Pons (tissue), 1 donor: Measurements from ENCODE around the gene PPP2R3B.
A peak's percentile ranks its signal among the peaks of the same experiment; 100 is the strongest.
"Not testable (repeated sequence)": the region's sequence is repeated elsewhere in the genome, so short reads cannot be mapped to it uniquely, and the experiment has no call there.

Experiments used
- DNase-seq: peaks from one replicate; pipeline ENCODE4 v3.0.0-alpha.2; 2016; ENCODE audit warnings: low spot score

Gene PPP2R3B, protein sequence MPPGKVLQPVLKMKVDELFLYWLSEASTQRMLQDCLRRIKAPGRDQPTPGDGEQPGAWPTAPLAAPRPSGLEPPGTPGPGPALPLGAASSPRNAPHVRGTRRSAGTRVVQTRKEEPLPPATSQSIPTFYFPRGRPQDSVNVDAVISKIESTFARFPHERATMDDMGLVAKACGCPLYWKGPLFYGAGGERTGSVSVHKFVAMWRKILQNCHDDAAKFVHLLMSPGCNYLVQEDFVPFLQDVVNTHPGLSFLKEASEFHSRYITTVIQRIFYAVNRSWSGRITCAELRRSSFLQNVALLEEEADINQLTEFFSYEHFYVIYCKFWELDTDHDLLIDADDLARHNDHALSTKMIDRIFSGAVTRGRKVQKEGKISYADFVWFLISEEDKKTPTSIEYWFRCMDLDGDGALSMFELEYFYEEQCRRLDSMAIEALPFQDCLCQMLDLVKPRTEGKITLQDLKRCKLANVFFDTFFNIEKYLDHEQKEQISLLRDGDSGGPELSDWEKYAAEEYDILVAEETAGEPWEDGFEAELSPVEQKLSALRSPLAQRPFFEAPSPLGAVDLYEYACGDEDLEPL

DNA sequence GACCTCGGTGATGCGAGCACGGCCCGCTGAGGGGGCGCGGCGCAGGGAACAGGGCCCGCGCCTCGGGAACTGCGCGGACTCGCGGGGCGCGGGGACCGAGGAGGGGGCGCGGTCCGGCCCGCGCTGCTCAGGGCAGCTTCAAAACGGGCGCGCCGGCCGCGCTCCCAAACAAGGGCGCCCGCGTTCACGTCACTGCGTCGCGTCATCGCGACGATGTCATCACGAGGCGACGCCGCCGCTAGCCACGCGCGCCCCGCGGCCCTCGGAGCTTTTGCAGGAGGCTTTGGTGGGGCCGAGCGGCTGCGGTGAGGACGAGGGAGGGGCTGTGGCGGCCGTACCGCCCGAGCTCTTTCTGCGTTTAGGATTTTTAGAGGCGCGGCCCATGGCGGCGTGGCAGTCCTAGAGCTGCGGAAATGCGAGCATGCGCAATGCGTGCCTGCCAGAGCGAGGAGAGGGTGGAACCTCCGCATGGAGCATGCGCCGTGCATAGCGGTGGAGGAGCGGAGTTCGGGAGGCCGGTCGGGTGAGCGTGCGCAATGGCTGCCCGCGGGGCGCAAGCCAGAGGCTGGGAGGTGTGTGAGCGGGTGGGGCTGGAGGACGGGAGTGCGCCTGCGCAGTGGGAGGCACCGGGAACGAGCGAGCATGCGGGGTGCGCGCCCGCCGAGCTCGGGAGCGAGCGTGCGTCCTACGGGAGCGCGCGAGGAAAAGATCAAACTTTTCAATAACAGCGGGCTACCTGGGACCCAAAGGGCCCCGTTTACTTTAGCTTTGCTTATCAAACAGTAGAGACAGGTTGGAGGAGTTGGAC lies at the start of gene PPP2R3B:
PPP2R3B (minus strand) TSS at position 140 of the 808 bp plus-strand sequence. CDS start 216 bp downstream, outside the sequence.
- peak; percentile 97 for DNase-seq

DNA sequence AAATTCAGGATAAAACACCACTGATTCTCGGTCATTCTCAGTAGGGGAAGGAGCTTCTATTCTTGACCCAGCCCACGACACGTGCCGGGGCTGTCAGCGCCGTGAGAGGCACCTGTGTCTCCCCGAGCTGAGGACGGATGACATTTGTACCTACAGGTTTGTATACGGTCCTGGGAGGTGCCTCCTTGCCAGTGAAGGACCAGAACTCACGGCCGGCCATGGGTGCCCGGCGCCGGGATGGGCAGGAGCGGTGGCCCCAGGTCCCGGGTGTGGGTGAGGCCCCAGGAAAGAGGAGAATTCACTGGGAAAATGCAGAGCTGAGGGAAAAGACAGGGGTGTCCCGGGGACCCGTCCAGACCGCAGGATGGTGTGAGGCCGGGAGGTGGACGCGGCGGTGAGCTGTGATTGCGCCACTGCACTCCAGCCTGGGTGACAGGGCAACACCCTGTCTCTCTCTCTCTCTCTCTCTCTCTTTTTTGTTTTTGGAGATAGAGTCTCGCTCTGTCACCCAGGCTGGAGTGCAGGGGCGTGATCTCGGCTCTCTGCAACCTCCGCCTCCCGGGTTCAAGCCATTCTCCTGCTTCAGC lies 48.9 kb upstream of the PPP2R3B start:
- DNase-seq, result no peak

DNA sequence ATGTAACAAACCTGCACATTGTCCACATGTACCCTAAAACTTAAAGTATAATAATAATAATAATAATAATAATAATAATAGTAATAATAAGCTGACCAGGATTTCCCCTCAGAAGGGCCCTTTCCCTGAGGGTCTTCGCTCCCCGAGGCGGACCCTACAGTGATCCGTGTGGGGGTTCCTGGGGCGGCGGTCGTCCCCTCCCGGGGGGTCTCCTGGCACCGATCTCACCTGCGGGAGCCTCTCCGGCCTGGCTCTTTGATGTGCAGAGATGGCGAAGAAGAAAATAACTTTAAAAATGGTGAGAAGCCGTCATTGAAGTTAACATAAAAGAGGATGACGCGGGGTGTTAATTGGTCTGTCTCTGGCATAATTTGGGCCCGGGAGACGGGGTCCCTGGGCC lies 48.2 kb upstream of the PPP2R3B start:
- DNase-seq, result no peak

- no peak for DNase-seq
These were observed 47.1 kb upstream of the PPP2R3B start for GRCh38 chrX:433771-434170.

- DNase-seq, result not testable (repeated sequence)
These were observed 46.0 kb upstream of the PPP2R3B start for GRCh38 chrX:432666-433065.

GRCh38 chrX:431492-432111 lies 44.9 kb upstream of the PPP2R3B start:
- DNase-seq, result no peak

DNA sequence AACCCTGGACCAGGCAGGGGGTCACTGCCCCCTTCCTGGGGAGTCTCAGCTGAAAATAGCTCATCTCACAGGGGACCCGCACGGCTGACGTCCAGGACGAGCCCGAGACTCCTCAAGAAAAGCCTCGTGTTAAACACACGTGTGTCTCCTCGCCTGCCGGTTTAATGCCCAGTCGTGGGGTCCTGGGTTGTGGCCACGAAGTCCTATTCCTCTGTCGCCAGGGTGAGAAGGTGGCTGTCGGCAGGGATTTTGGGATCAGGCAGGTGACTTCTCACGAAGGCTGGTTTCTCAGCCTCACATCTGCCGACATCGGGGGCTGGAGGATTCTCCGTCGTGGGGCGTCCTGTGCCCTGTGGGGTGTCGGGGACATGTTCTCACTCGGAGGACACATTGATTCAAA lies 44.3 kb upstream of the PPP2R3B start:
- DNase-seq, result no peak

GRCh38 chrX:429266-429825 lies 42.6 kb upstream of the PPP2R3B start:
- DNase-seq, result no peak

DNA sequence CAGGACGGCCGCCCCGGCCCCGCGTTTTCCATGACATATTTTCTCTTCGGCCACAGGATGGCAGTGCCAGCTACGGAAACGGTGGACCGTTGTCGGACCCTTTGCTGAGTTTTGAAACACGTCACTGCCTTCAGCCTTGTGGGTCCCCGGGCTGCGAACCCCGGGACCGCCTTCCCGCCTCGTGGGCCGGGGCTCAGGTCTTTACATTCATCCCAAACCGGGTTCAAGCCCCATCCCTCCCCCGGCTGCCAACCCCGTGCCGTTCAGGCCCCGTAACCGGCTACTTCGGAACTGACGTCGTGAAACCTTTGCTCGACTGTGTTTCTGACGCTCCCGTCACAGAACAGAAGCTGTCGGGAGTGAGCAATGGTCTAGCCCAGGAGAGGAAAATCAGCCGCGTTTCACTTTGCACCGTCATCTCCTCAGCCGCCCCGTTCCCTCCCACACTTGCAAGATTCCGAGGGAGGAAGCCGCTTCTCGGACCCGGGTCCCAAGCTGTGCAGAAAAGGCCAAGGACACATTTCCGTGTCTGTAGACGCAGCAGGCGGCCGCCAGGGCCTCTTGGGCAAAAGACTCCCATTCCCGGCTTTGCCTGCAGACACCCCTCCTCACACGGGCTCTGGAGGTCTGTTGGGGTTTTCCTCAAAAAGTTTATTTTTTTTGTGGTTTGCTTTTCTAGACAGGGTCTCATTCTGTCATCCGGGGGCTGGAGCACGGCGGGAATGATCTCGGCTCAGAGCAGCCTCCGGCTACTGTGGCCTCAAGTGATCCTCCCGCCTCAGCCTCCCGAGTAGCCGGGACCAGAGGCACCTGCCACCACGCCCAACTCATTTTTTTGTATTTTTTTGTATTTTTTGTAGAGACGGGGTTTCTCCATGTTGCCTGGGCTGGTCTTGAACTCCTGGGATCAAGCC lies 41.4 kb upstream of the PPP2R3B start:
- DNase-seq, result no peak

- DNase-seq, result no peak
These were observed 40.2 kb upstream of the PPP2R3B start for GRCh38 chrX:426881-427280.

DNA sequence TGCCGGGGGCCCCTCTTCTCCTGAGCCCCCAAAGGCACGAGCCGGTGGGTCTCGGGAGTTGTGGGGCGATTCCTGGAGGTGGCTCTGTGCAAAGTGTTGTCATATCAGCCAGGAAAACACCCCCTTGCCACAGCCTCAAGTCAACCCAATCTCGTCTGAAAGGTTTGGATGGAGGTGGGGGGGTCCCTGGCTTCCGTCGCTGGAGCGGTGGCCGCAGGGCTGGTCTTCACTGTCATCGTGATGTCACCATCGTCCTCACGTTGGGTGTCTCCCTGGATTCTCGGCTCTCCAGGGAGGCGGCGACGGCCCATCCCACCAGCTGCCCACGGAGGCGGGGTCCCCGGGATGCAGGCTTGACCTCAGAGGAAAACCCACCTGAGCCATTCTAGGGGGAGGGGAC lies 38.3 kb upstream of the PPP2R3B start:
- DNase-seq, result no peak

DNA sequence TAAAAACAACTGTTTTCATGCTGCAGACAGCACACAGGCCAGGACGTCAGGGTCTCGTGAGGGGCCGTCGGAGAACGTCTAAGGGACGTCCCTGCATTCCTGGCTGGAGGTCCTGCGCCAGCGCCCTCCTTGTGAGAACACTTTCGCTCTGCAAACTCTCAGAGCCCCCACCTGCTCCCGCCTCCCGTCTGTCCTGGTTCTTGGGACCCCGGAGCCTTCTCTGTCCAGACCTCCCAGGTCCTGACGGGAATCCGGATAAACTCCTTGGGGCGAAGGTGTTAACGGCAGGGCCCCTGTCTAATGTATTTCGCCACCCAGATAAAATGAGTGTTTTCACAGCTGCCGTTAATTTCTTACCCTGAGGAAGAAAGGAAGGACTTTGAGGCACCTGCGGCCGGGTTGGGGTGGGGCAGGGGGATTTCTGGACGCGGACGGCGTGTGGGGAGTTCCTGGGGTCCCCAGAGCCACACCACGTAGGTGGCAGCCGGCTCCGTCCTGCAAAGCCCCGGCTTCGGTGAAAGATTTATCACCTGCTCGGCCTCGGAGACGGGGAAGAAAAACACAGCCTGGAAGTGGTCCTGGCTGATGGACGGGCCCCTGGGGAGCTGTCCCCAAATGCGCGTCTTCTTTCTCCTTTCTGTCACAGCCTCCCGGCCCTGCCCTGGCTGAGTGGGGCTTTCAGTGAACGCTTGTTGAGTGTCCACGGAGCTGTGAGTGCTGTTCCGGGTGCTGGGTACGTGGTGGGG lies 35.1 kb upstream of the PPP2R3B start:
- no peak for DNase-seq

DNA sequence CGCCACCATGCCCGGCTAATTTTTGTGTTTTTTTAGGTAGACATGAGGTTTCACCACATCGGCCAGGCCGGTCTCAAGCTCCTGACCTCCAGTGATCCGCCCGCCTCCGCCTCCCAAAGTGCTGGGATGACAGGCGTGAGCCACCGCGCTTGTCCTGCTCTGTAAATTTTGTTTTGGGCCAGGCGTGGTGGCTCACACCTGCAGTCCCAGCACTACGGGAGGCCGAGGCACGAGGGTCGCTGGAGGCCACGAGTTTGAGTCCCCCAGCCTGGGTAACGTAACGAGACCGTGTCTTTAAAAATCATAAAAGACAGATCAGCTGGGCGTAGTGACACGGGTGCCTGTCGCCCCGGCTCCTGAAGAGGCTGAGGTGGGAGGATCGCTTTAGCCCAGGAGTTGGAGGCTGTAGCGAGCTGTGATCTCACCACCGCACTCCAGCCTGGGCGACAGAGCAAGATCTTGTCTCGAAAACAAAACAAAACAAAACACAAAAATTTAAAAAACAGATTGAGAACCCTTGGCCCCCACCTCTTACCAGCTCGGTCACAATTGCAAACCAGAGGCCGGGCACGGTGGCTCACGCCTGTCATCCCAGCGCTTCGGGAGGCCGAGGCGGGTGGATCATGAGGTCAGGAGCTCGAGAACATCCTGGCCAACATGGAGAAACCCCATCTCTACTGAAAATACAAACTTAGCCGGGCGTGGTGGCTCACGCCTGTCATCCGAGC lies 34.0 kb upstream of the PPP2R3B start:
- DNase-seq, result no peak

DNA sequence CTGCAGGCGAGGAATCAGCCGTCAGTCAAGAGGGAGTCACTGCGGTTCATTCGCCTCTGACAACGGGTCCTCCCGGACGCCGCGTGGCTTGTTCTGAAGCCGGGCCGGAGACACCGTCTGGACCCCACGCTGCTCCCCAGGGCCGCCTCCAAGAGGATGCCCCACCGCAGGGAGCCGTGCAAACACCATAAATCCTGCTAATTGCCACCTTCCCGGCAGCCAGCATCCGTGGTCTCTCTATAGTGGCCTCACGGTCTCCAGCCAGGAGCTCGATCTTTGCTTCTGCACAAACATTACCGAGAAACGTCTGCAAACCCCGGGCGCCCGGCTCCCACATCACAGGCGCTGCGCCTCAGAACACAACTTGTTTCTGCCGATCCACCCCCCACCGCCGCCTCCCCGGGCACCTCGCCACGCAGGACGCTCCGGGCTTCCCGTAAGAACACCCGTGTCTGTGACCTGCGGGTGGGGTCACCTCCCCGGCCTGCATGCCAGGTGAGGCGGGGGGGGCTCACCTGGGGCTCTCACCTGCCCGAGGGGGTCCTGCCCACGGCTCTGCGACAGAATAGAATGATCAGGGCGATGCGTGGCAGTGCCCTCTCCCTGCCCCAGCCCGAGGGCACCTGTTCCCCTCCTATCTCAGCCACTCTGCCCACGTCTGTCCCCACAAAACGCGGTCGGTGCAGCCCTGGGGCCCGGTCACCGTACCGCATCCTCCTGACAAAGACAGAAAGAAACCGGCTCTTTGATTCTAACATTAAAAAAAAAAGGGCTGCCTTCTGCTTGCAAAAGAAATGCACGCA lies 32.4 kb upstream of the PPP2R3B start:
- no peak for DNase-seq

GRCh38 chrX:415498-415897 lies 28.8 kb upstream of the PPP2R3B start:
- DNase-seq, result not testable (repeated sequence)

DNA sequence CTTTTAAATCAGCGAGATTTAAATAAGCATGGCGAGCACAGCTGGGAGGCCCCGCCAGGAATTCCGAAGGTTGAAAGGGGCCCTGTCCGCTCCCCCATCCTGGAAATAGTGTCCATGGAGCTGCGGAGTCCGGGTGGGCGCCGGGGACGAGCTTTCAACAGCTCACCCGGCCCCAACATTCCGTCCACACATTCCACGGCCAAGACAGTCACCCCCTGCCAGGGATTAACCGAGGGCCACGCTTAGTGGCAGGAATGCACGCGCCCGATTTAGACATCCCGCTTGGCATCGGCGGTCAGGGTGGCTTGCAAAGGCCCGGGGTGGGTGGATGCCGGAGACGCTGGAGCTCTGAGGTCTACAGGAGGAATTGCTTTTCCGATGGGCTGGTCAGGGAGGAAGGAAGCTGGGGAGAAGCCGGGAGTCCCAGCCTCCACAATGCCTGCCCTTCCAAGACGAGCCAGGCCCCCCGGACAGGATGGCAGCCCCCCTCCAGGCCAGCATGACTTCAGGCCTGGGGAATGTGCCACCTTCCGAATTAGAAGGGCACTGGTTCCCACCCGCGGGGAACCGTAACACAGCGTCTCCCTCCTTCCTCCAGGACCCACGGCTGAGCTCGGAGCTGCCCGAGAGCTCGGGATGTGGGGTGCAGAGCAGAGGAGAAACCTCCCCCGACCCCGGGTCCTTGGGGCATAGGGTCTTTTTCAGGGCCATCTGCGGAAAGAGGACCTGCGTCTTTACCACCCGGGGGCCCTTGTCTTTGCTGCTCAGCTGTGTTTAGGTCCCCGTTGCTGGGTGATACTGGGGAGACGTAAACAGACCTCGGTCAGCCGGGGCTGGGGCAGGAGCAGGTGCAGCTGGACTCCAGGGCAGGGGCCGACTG lies 26.9 kb upstream of the PPP2R3B start:
- no peak for DNase-seq

- no peak for DNase-seq
These were observed 23.6 kb upstream of the PPP2R3B start for GRCh38 chrX:410296-410695.
